OCI-LY3 (cell line): ENCODE data around the gene FFAR2.

Experiments
- H2AFZ ChIP-seq: fragments of 200-600, 300-600 bp; shearing (Covaris generic); 2 replicates; pipeline ENCODE4 v1.6.0; 2014; ENCODE audit warnings: antibody characterized with exemption, low read depth, low read length
- H3K27ac ChIP-seq: fragments of 200-600, 300-600 bp; sonication (generic); 2 replicates; pipeline ENCODE4 v1.5.1; 2014; ENCODE audit warnings: mild to moderate bottlenecking, low read length, moderate library complexity, mixed read lengths
- H3K27me3 ChIP-seq: fragments of 200-600, 300-600 bp; sonication (generic); 2 replicates; pipeline ENCODE4 v1.6.1; 2014; ENCODE audit warnings: low read depth, low read length, mixed read lengths
- H3K36me3 ChIP-seq: fragments of 200-600, 300-600 bp; sonication (generic); replicated peaks from 2 replicates; pipeline ENCODE3; 2014; ENCODE audit warnings: low read depth, low read length, mixed read lengths
- H3K4me1 ChIP-seq: fragments of 300-600, 200-600 bp; sonication (generic); 2 replicates; pipeline ENCODE4 v1.6.1; 2014; ENCODE audit warnings: low read length, mixed read lengths
- H3K4me2 ChIP-seq: fragments of 200-600, 300-600 bp; sonication (generic); 2 replicates; pipeline ENCODE4 v1.6.1; 2014; ENCODE audit warnings: low read length, mixed read lengths
- H3K4me3 ChIP-seq: fragments of 300-600, 200-600 bp; sonication (generic); 2 replicates; pipeline ENCODE4 v1.5.1; 2014; ENCODE audit warnings: antibody characterized with exemption, mild to moderate bottlenecking, low read length, moderate library complexity
- H3K79me2 ChIP-seq: fragments of 300-600, 200-600 bp; shearing (Covaris generic); 2 replicates; pipeline ENCODE4 v1.6.1; 2014; ENCODE audit warnings: mild to moderate bottlenecking, low read length, mixed read lengths
- H3K9ac ChIP-seq: fragments of 300-600, 200-600 bp; shearing (Covaris generic); 2 replicates; pipeline ENCODE4 v1.6.0; 2014; ENCODE audit warnings: mild to moderate bottlenecking, low read length, moderate library complexity
- H3K9me3 ChIP-seq: fragments of 200-600, 300-600 bp; shearing (Covaris generic); 2 replicates; pipeline ENCODE4 v1.6.1; 2014; ENCODE audit warnings: low read length, mixed read lengths; ENCODE audit not compliant: insufficient read depth
- H4K20me1 ChIP-seq: fragments of 200-600, 300-600 bp; sonication (generic); 2 replicates; pipeline ENCODE4 v1.6.1; 2016; ENCODE audit warnings: low read length, mixed read lengths; ENCODE audit not compliant: insufficient read depth
- CTCF ChIP-seq: fragments of 200-600, 300-600 bp; sonication (generic); IDR thresholded peaks from 2 replicates; pipeline ENCODE4 v1.5.1; 2014; ENCODE audit warnings: antibody characterized with exemption, low read length, low read depth
- EZH2phosphoT487 ChIP-seq: fragments of 200-600 bp; shearing (Covaris generic); IDR thresholded peaks from 2 replicates; pipeline ENCODE4 v1.6.1; 2018; ENCODE audit warnings: antibody characterized with exemption, mixed run types, low read depth

Gene FFAR2

GRCh38 chr19:35486268-35486708 is 38.2 kb downstream of the FFAR2 start:
- Histone ChIP-seq H3K9me3 (no peaks in the 10 kb centered on the region), H3K36me3 (no peaks in the 10 kb centered on the region), H2AFZ (no peak overlapping the region), H3K27me3 (peaks cover 52% of the 10 kb centered on the region), H3K4me2 (no peak overlapping the region), H3K4me1 (peaks cover 12% of the 10 kb centered on the region), H3K79me2 (no peaks in the 10 kb centered on the region), H3K9ac (no peak overlapping the region), H3K27ac (no peak overlapping the region), H3K4me3 (no peak overlapping the region), H4K20me1 (no peaks in the 10 kb centered on the region)
- TF ChIP-seq CTCF: no peak
- TF ChIP-seq EZH2phosphoT487: no peak

- H3K9me3 ChIP-seq: no peaks in the 10 kb centered on the region
- no peak for TF ChIP-seq CTCF
- TF ChIP-seq EZH2phosphoT487: no peak
- H3K9ac ChIP-seq: no peak overlapping the region
- no peak overlapping the region for H2AFZ ChIP-seq
- H3K4me2 ChIP-seq: no peak overlapping the region
- H3K4me1 ChIP-seq: peaks cover 12% of the 10 kb centered on the region
- no peaks in the 10 kb centered on the region for H4K20me1 ChIP-seq
- H3K4me3 ChIP-seq: no peak overlapping the region
- peaks cover 65% of the 10 kb centered on the region for H3K27me3 ChIP-seq
- no peak overlapping the region for H3K27ac ChIP-seq
- no peaks in the 10 kb centered on the region for H3K79me2 ChIP-seq
- H3K36me3 ChIP-seq: no peaks in the 10 kb centered on the region
Measured at GRCh38 chr19:35487656-35488182, 39.7 kb downstream of the FFAR2 start.

- H3K4me3 ChIP-seq: no peak overlapping the region
- H3K27me3 ChIP-seq: peaks cover 69% of the 10 kb centered on the region
- H3K27ac ChIP-seq: no peak overlapping the region
- TF ChIP-seq CTCF: no peak
- no peak for TF ChIP-seq EZH2phosphoT487
- H3K79me2 ChIP-seq: no peaks in the 10 kb centered on the region
- no peaks in the 10 kb centered on the region for H4K20me1 ChIP-seq
- no peak overlapping the region for H2AFZ ChIP-seq
- H3K9me3 ChIP-seq: no peaks in the 10 kb centered on the region
- H3K9ac ChIP-seq: no peak overlapping the region
- no peaks in the 10 kb centered on the region for H3K36me3 ChIP-seq
- H3K4me1 ChIP-seq: peaks cover 12% of the 10 kb centered on the region
- no peak overlapping the region for H3K4me2 ChIP-seq
Measured at GRCh38 chr19:35488677-35489076, 40.6 kb downstream of the FFAR2 start.

GRCh38 chr19:35490364-35490763 is 42.3 kb downstream of the FFAR2 start, which contains the start of gene KRTDAP:
KRTDAP (minus strand) TSS chr19:35490464; CDS start chr19:35490442, 22 bp downstream.
- no peak for TF ChIP-seq EZH2phosphoT487
- no peak for TF ChIP-seq CTCF
- H3K4me3 ChIP-seq: no peak within 1 kb of the TSS
- H3K79me2 ChIP-seq: no peaks in the 10 kb centered on the region
- no peak within 1 kb of the TSS for H3K9ac ChIP-seq
- no peaks in the 10 kb centered on the region for H3K9me3 ChIP-seq
- H2AFZ ChIP-seq: no peak within 1 kb of the TSS
- H3K4me2 ChIP-seq: no peak within 1 kb of the TSS
- H3K4me1 ChIP-seq: peaks cover 5% of the 10 kb centered on the region; the same call in 1 of the 2 replicates
- no peak within 1 kb of the TSS for H3K27ac ChIP-seq
- peaks cover 69% of the 10 kb centered on the region for H3K27me3 ChIP-seq
- no peaks in the 10 kb centered on the region for H3K36me3 ChIP-seq
- H4K20me1 ChIP-seq: no peaks in the 10 kb centered on the region
